H1 (cell line): ENCODE data around the gene RRP1B. TPM values are rescaled to one million over a fixed set of nuclear protein-coding genes. Genes with fewer than 3 reads are reported as not detected.

ENCODE experiments used
- CBX5 ChIP-seq: fragments of 300-800, 300-1000 bp; sonication (generic); IDR thresholded peaks from 2 replicates; pipeline ENCODE4 v1.7.1; 2016; ENCODE audit warnings: antibody characterized with exemption, low read length, low read depth
- CHD7 ChIP-seq: fragments of 300-600 bp; sonication (generic); IDR thresholded peaks from 2 replicates; pipeline ENCODE4 v1.7.1; 2012; ENCODE audit warnings: low read length, moderate library complexity, mild to moderate bottlenecking, inconsistent platforms; ENCODE audit not compliant: insufficient replicate concordance
- EP300 ChIP-seq, 2 experiments: IDR thresholded peaks; 1 replicate in 1 of 2; 2 replicates in 1 of 2; pipeline ENCODE4 v1.6.1; 2011 to 2012; ENCODE audit warnings: low read depth in 2 of 2, low read length in 2 of 2, mild to moderate bottlenecking in 2 of 2, borderline replicate concordance in 1 of 2, inconsistent platforms in 1 of 2, moderate library complexity in 1 of 2
- GABPA ChIP-seq: IDR thresholded peaks from 2 replicates; pipeline ENCODE4 v1.6.1; 2011; ENCODE audit warnings: mild to moderate bottlenecking, low read length, moderate library complexity, borderline replicate concordance; ENCODE audit not compliant: insufficient read depth
- MAFK ChIP-seq: IDR thresholded peaks from 2 replicates; pipeline ENCODE4 v1.6.1; 2012; ENCODE audit warnings: low read depth, mild to moderate bottlenecking, improper control_type of control experiment, low read length
- POLR2AphosphoS5 ChIP-seq: IDR thresholded peaks from 2 replicates; pipeline ENCODE4 v1.6.1; 2011; ENCODE audit warnings: low read depth, low read length
- POU5F1 ChIP-seq: IDR thresholded peaks from 2 replicates; pipeline ENCODE4 v1.6.1; 2011; ENCODE audit warnings: low read depth, mild to moderate bottlenecking, low read length, moderate library complexity
- RNF2 ChIP-seq: fragments of 200-900, 300-1000 bp; sonication (generic); IDR thresholded peaks from 2 replicates; pipeline ENCODE4 v1.7.1; 2016; ENCODE audit warnings: borderline replicate concordance, low read depth, mild to moderate bottlenecking, antibody characterized with exemption, low read length; ENCODE audit not compliant: poor library complexity, severe bottlenecking; ENCODE audit errors: missing control alignments
- SAP30 ChIP-seq: fragments of 300-600 bp; sonication (generic); IDR thresholded peaks from 2 replicates; pipeline ENCODE4 v1.7.1; 2012; ENCODE audit warnings: low read length, moderate library complexity, mild to moderate bottlenecking, inconsistent platforms; ENCODE audit not compliant: insufficient read depth, insufficient replicate concordance
- SP4 ChIP-seq: IDR thresholded peaks from 2 replicates; pipeline ENCODE4 v1.6.1; 2012; ENCODE audit warnings: low read length, inconsistent platforms
- SUZ12 ChIP-seq: fragments of 200-600 bp; sonication (generic); IDR thresholded peaks from 2 replicates; pipeline ENCODE4 v1.6.1; 2012; ENCODE audit warnings: mild to moderate bottlenecking, inconsistent platforms, low read length, moderate library complexity, mixed read lengths
- polyA plus RNA-seq, 7 experiments: library from polyadenylated mRNA; depleted of rRNA in 3 of 7; stranded (reverse) in 5 of 7; unstranded in 2 of 7; fragments of >200 nt in 5 of 7; fragments of 200-250 nt in 2 of 7; gene quantifications; 1 replicate in 5 of 7; 2 replicates in 1 of 7; 4 replicates in 1 of 7; pipeline versions ENCODE4 v1.2.1 to v1.2.3, GENCODE V29; 2011 to 2013; ENCODE audit warnings: missing spikeins in 2 of 7, mixed read lengths in 2 of 7
- total RNA-seq: library from RNA; stranded (reverse); fragmentation: NEBNext Ultra II Directional; extraction: Animal tissue kit (Norgen Biotek cat#: 25700); gene quantifications from 2 replicates; pipeline ENCODE4 v1.2.1, GENCODE V29; 2021

Gene RRP1B
- total and polyA plus RNA-seq, 2 of the 8 experiments (the other 6 are each of a cell fraction or from before 2014, with no cell fraction given), result 25.8 to 97.3 TPM

DNA sequence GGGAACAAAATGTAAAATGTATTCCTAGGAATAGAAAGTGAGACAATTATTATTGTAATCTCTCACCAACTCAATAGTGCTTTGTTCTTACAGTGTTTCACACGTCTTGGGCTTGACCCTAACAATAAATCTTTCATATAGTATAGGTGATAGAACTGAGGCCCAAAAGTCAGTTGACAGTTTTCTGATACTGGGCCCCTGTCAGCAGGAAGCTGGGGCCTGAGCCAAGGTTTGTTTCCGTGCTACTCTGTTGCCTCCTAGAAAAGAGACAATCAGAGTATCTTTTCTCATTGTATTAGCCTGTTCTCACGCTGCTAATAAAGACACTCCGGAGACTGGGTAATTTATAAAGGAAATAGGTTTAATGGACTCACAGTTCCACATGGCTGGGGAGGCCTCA is 5.0 kb downstream of the RRP1B start (continued):
- no peak for TF ChIP-seq CHD7
- TF ChIP-seq POLR2AphosphoS5, result no peak
- TF ChIP-seq RNF2, result no peak
- no peak for TF ChIP-seq EP300 (IDR thresholded peaks at IDR 0.05; ENCODE audit: borderline replicate concordance in 1 of 2, low read depth in 2 of 2, low read length in 2 of 2)
- no peak for TF ChIP-seq GABPA
- TF ChIP-seq MAFK, result no peak
- TF ChIP-seq SP4, result no peak
- no peak for TF ChIP-seq POU5F1
- no peak for TF ChIP-seq SUZ12
- no peak for TF ChIP-seq SAP30
- TF ChIP-seq CBX5, result no peak
